ENCODE measurements around the gene SMAP1.

GRCh38 chr6:70684794-70685493 lies 17.3 kb downstream of the SMAP1 start:
- no peak for TF ChIP-seq EZH2 (IDR thresholded peaks at IDR 0.05; ENCODE audit: insufficient read depth, poor library complexity, severe bottlenecking)
- TF ChIP-seq EZH2phosphoT487 (IDR thresholded peaks at IDR 0.05; ENCODE audit: insufficient read depth, low read depth) = no peak

All from GM23248 (cell line).